Measurements from ENCODE around the gene H2BK1.

The H2BK1 gene

DNA sequence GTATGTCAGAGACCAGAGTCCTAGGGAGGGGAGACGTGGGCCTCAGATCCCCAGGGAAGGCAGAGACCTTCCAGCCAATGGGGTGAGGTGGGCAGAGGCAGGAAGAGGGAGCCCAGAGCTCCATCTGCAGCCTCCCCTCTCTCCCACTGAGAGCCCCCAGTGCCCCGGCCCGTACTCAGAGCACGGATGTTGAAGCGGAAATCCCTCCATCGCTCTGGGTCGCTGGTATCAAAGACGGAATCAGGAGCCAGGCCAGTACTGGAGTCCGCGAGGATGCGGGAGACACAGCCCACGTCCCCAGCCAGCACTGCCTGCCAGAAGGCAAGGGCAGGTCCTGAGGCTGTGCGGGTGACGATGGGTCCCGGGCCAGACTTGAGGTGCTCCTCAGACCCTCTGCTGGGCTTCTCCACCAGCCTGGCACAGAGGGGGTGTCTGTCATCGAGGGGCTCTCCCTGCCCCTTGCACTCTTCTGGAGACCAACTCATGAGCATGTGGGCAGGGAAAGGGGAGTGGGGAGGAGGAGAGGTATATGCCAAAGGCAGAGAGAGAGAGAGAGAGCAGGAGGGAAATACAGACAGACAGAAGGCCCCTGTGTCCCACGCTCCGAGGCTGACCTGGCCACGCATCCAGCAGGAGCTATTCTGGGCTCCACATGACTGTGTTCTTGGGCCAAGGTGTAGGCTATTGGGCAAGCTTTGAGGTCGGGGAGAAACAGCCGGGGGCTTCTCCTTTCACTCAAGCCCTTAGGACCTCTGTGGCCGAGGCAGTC lies 23.5 kb downstream of the H2BK1 start, which contains the start of gene ASB10:
ASB10 (minus strand) TSS at position 611 of the 769 bp plus-strand sequence; CDS start at position 491, 120 bp downstream.
- Histone ChIP-seq H3K56ac (ENCODE audit: low read length) (no peak within 1 kb of the TSS), H2AK5ac (ENCODE audit: low read length) (no peak within 1 kb of the TSS), H3K36me3 (ENCODE audit: control insufficient read depth, insufficient read depth, low read length) (no peaks in the 10 kb centered on the region), H2BK5ac (ENCODE audit: low read length) (no peak within 1 kb of the TSS), H2BK15ac (replicated peaks; ENCODE audit: low read depth) (no peak within 1 kb of the TSS), H3K4me2 (ENCODE audit: low read length) (no peak within 1 kb of the TSS), H4K8ac (ENCODE audit: low read depth, low read length) (no peak within 1 kb of the TSS), H3K23ac (ENCODE audit: low read length) (no peak within 1 kb of the TSS), H3K4me1 (ENCODE audit: control insufficient read depth, low read depth, low read length) (no peaks in the 10 kb centered on the region), H3K79me1 (ENCODE audit: low read length) (no peaks in the 10 kb centered on the region), H3K4me3 (ENCODE audit: low read length) (no peak within 1 kb of the TSS), H2BK120ac (ENCODE audit: low read depth, low read length) (no peak within 1 kb of the TSS), H3K4ac (ENCODE audit: low read depth, low read length) (no peak within 1 kb of the TSS), H3K18ac (ENCODE audit: low read length) (no peak within 1 kb of the TSS), H3K27ac (ENCODE audit: low read depth, low read length) (no peak within 1 kb of the TSS), H4K5ac (ENCODE audit: low read length) (no peak within 1 kb of the TSS), H3K27me3 (ENCODE audit: insufficient read depth, low read length, poor library complexity) (no peaks in the 10 kb centered on the region), H3K79me2 (ENCODE audit: control insufficient read depth, insufficient read depth, low read length) (no peaks in the 10 kb centered on the region), H3K9ac (ENCODE audit: low read length) (no peak within 1 kb of the TSS)
- no CpG with 5 or more reads among the region's 22 CpGs for WGBS (ENCODE audit: extremely low coverage, insufficient coverage, low lambda C conversion rate)
- DNase-seq: no peak

DNA sequence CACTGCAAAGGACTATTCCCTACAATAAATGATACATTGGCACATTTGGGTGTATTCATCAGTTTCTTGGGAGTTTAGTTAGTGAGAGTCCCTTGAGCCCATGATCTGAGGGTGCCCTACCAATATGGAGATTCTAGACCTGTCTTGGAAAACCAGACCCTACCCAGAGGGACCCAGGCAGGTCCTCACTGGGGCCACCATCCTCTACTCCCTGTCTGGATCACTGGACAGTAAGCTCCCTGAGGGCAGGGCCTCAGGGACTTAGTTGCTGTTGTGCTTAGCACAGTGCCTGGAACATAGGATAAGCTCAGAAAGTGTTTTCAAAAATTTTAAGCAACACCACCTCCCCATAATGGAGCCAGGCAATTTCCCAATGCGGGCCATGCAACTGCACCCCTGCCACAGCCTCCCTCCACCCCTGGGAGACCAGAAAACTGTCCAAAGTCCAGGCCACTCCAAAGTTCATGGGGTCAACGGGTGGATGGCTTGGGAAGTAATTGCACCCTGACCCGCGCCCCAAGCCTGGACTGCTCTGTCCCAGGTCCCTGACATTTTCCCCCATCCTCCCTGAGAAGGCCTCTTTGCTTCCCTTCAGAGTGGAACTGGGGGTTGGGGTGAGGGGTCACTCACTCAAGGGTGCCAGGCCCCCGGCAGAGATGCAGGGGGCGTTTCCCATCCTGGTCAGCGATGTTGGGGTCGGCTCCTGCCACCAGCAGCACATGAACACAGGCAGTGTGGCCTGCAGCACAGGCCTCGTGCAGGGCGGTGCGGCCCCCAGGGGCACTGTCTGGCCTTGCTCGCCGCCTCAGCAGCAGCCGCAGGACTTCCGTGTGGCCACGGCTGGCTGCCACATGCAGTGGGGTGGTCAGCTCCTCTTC lies 24.3 kb downstream of the H2BK1 start:
- H3K27me3 ChIP-seq (ENCODE audit: insufficient read depth, low read length, poor library complexity): no peaks in the 10 kb centered on the region
- WGBS (ENCODE audit: extremely low coverage, insufficient coverage, low lambda C conversion rate): no CpG with 5 or more reads among the region's 16 CpGs

GRCh38 chr7:151181011-151181431 lies 29.3 kb downstream of the H2BK1 start:
- H3K79me2 ChIP-seq (ENCODE audit: control insufficient read depth, insufficient read depth, low read length): no peaks in the 10 kb centered on the region
- no peak overlapping the region for H4K8ac ChIP-seq (ENCODE audit: low read depth, low read length)
- no peaks in the 10 kb centered on the region for H3K79me1 ChIP-seq (ENCODE audit: low read length)
- no peaks in the 10 kb centered on the region for H3K36me3 ChIP-seq (ENCODE audit: control insufficient read depth, insufficient read depth, low read length)
- H3K4ac ChIP-seq (ENCODE audit: low read depth, low read length): no peak overlapping the region
- H4K5ac ChIP-seq (ENCODE audit: low read length): no peak overlapping the region
- no peak overlapping the region for H2BK5ac ChIP-seq (ENCODE audit: low read length)
- no peak overlapping the region for H3K9ac ChIP-seq (ENCODE audit: low read length)
- no peak overlapping the region for H2AK5ac ChIP-seq (ENCODE audit: low read length)
- no peak for DNase-seq
- no peaks in the 10 kb centered on the region for H3K27me3 ChIP-seq (ENCODE audit: insufficient read depth, low read length, poor library complexity)
- no peak overlapping the region for H3K56ac ChIP-seq (ENCODE audit: low read length)
- H3K4me3 ChIP-seq (ENCODE audit: low read length): no peak overlapping the region
- no peak overlapping the region for H2BK120ac ChIP-seq (ENCODE audit: low read depth, low read length)
- no peak overlapping the region for H2BK15ac ChIP-seq (replicated peaks; ENCODE audit: low read depth)
- WGBS (ENCODE audit: extremely low coverage, insufficient coverage, low lambda C conversion rate): no CpG with 5 or more reads among the region's 22 CpGs
- no peak overlapping the region for H3K18ac ChIP-seq (ENCODE audit: low read length)
- H3K4me1 ChIP-seq (ENCODE audit: control insufficient read depth, low read depth, low read length): no peaks in the 10 kb centered on the region
- H3K27ac ChIP-seq (ENCODE audit: low read depth, low read length): no peak overlapping the region
- no peak overlapping the region for H3K23ac ChIP-seq (ENCODE audit: low read length)
- H3K4me2 ChIP-seq (ENCODE audit: low read length): no peak overlapping the region

More for the DNA sequence above, 24.3 kb downstream of the H2BK1 start:
- no peak overlapping the region for H2AK5ac ChIP-seq (ENCODE audit: low read length)
- H3K4me2 ChIP-seq (ENCODE audit: low read length): no peak overlapping the region
- no peak for DNase-seq
- no peak overlapping the region for H3K4me3 ChIP-seq (ENCODE audit: low read length)
- no peaks in the 10 kb centered on the region for H3K79me1 ChIP-seq (ENCODE audit: low read length)
- no peak overlapping the region for H2BK120ac ChIP-seq (ENCODE audit: low read depth, low read length)
- H3K27ac ChIP-seq (ENCODE audit: low read depth, low read length): no peak overlapping the region
- no peaks in the 10 kb centered on the region for H3K36me3 ChIP-seq (ENCODE audit: control insufficient read depth, insufficient read depth, low read length)
- H3K23ac ChIP-seq (ENCODE audit: low read length): no peak overlapping the region
- H3K18ac ChIP-seq (ENCODE audit: low read length): no peak overlapping the region
- no peak overlapping the region for H4K5ac ChIP-seq (ENCODE audit: low read length)
- no peak overlapping the region for H3K4ac ChIP-seq (ENCODE audit: low read depth, low read length)
- no peak overlapping the region for H3K56ac ChIP-seq (ENCODE audit: low read length)
- no peak overlapping the region for H4K8ac ChIP-seq (ENCODE audit: low read depth, low read length)
- H3K79me2 ChIP-seq (ENCODE audit: control insufficient read depth, insufficient read depth, low read length): no peaks in the 10 kb centered on the region
- H3K9ac ChIP-seq (ENCODE audit: low read length): no peak overlapping the region
- H2BK5ac ChIP-seq (ENCODE audit: low read length): no peak overlapping the region
- no peak overlapping the region for H2BK15ac ChIP-seq (replicated peaks; ENCODE audit: low read depth)
- H3K4me1 ChIP-seq (ENCODE audit: control insufficient read depth, low read depth, low read length): no peaks in the 10 kb centered on the region

GRCh38 chr7:151179946-151180345 lies 30.3 kb downstream of the H2BK1 start:
- no peak overlapping the region for H3K4me3 ChIP-seq (ENCODE audit: low read length)
- H3K18ac ChIP-seq (ENCODE audit: low read length): no peak overlapping the region
- H3K4me1 ChIP-seq (ENCODE audit: control insufficient read depth, low read depth, low read length): no peaks in the 10 kb centered on the region
- H2BK5ac ChIP-seq (ENCODE audit: low read length): no peak overlapping the region
- H3K56ac ChIP-seq (ENCODE audit: low read length): no peak overlapping the region
- no peak overlapping the region for H3K4me2 ChIP-seq (ENCODE audit: low read length)
- no peaks in the 10 kb centered on the region for H3K36me3 ChIP-seq (ENCODE audit: control insufficient read depth, insufficient read depth, low read length)
- H3K9ac ChIP-seq (ENCODE audit: low read length): no peak overlapping the region
- H2AK5ac ChIP-seq (ENCODE audit: low read length): no peak overlapping the region
- H4K8ac ChIP-seq (ENCODE audit: low read depth, low read length): no peak overlapping the region
- no peak overlapping the region for H2BK120ac ChIP-seq (ENCODE audit: low read depth, low read length)
- no peak overlapping the region for H3K23ac ChIP-seq (ENCODE audit: low read length)
- WGBS (ENCODE audit: extremely low coverage, insufficient coverage, low lambda C conversion rate): no CpG with 5 or more reads among the region's 4 CpGs
- DNase-seq: no peak
- no peak overlapping the region for H3K4ac ChIP-seq (ENCODE audit: low read depth, low read length)
- no peaks in the 10 kb centered on the region for H3K27me3 ChIP-seq (ENCODE audit: insufficient read depth, low read length, poor library complexity)
- H3K79me2 ChIP-seq (ENCODE audit: control insufficient read depth, insufficient read depth, low read length): no peaks in the 10 kb centered on the region
- H2BK15ac ChIP-seq (replicated peaks; ENCODE audit: low read depth): no peak overlapping the region
- H3K79me1 ChIP-seq (ENCODE audit: low read length): no peaks in the 10 kb centered on the region
- no peak overlapping the region for H3K27ac ChIP-seq (ENCODE audit: low read depth, low read length)
- H4K5ac ChIP-seq (ENCODE audit: low read length): no peak overlapping the region

DNA sequence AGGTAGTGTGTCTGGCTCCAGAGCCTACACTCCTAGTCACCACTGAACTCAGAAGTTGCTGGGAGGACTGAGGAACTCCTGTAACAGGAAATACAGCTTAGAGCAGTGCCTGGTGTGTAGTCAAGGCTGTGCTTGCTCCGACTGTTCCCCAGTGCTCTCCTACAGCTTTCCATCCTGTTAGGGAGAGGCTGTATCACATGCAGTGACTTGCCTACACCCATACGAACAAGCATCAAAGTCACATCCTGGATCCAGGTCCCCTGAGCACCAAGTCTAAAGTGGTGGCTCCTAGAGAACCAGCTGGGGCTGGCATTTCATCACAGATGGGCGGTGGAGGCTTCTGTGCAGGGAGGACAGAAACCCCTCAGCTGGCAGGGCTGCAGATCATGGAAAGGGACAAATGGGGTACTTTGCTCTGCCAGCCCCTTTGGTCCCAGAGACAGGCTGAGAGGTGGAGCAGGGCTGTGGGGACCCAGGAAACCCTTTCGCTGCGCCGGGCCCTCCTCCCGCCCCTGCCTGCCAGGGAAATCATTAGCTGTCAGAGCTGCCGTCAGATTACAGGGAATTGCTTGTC lies 30.9 kb downstream of the H2BK1 start:
- Histone ChIP-seq H2AK5ac (ENCODE audit: low read length) (no peak overlapping the region), H3K4me3 (ENCODE audit: low read length) (no peak overlapping the region), H3K4me1 (ENCODE audit: control insufficient read depth, low read depth, low read length) (no peaks in the 10 kb centered on the region), H3K36me3 (ENCODE audit: control insufficient read depth, insufficient read depth, low read length) (no peaks in the 10 kb centered on the region), H3K23ac (ENCODE audit: low read length) (no peak overlapping the region), H2BK5ac (ENCODE audit: low read length) (no peak overlapping the region), H3K79me1 (ENCODE audit: low read length) (no peaks in the 10 kb centered on the region), H3K79me2 (ENCODE audit: control insufficient read depth, insufficient read depth, low read length) (no peaks in the 10 kb centered on the region), H4K5ac (ENCODE audit: low read length) (no peak overlapping the region), H2BK15ac (replicated peaks; ENCODE audit: low read depth) (no peak overlapping the region), H2BK120ac (ENCODE audit: low read depth, low read length) (no peak overlapping the region), H3K9ac (ENCODE audit: low read length) (no peak overlapping the region), H3K4me2 (ENCODE audit: low read length) (no peak overlapping the region), H3K4ac (ENCODE audit: low read depth, low read length) (no peak overlapping the region), H3K27ac (ENCODE audit: low read depth, low read length) (no peak overlapping the region), H3K27me3 (ENCODE audit: insufficient read depth, low read length, poor library complexity) (no peaks in the 10 kb centered on the region), H3K18ac (ENCODE audit: low read length) (no peak overlapping the region), H4K8ac (ENCODE audit: low read depth, low read length) (no peak overlapping the region), H3K56ac (ENCODE audit: low read length) (no peak overlapping the region)
- WGBS (ENCODE audit: extremely low coverage, insufficient coverage, low lambda C conversion rate): no CpG with 5 or more reads among the region's 8 CpGs
- no peak for DNase-seq
